Fibroblast of lung (primary cell): Measurements from ENCODE around the gene SEPTIN5. TPM values are rescaled to one million over a fixed set of nuclear protein-coding genes. Genes with fewer than 3 reads are reported as not detected.

Source experiments
- DNase-seq, 2 donors: peaks; one replicate each; pipeline versions ENCODE4 v3.0.0 to v3.0.0-alpha.2; 2010; ENCODE audit warnings: low read depth in 2 of 2
- H2AFZ ChIP-seq: 2 replicates; pipeline ENCODE4 v1.5.1; 2012; ENCODE audit warnings: low read length, control low read depth, inconsistent platforms
- H3K27ac ChIP-seq: 2 replicates; pipeline ENCODE4 v1.5.1; 2011; ENCODE audit warnings: low read length, control low read depth; ENCODE audit not compliant: insufficient read depth
- H3K27me3 ChIP-seq: 2 replicates; pipeline ENCODE4 v1.5.1; 2011; ENCODE audit warnings: mild to moderate bottlenecking, low read length; ENCODE audit not compliant: control insufficient read depth, insufficient read depth
- H3K36me3 ChIP-seq: 2 replicates; pipeline ENCODE4 v1.5.1; 2011; ENCODE audit warnings: low read length; ENCODE audit not compliant: control insufficient read depth, insufficient read depth
- H3K4me1 ChIP-seq: 2 replicates; pipeline ENCODE4 v1.5.1; 2011; ENCODE audit warnings: low read length; ENCODE audit not compliant: control insufficient read depth, insufficient read depth; ENCODE audit errors: extremely low read depth
- H3K4me2 ChIP-seq: 2 replicates; pipeline ENCODE4 v1.5.1; 2011; ENCODE audit warnings: low read length, control low read depth; ENCODE audit not compliant: insufficient read depth; ENCODE audit errors: extremely low read depth
- H3K4me3 ChIP-seq, 4 experiments: fragments of 200-600 bp in 1 of 4; sonication (generic) in 1 of 4; replicated peaks in 1 of 4; 2 replicates each; pipeline ENCODE4 v1.5.1; 2011 to 2016; ENCODE audit warnings: low read length in 4 of 4, low read depth in 3 of 4, mild to moderate bottlenecking in 3 of 4, control low read depth in 2 of 4, inconsistent platforms in 1 of 4, mixed read lengths in 1 of 4; ENCODE audit not compliant: insufficient read depth in 1 of 4; ENCODE audit errors: control extremely low read depth in 1 of 4
- H3K79me2 ChIP-seq: 2 replicates; pipeline ENCODE4 v1.5.1; 2012; ENCODE audit warnings: mild to moderate bottlenecking, low read length, inconsistent platforms; ENCODE audit not compliant: control insufficient read depth, insufficient read depth
- H3K9ac ChIP-seq: 2 replicates; pipeline ENCODE4 v1.5.1; 2011; ENCODE audit warnings: mild to moderate bottlenecking, low read length, control low read depth; ENCODE audit not compliant: insufficient read depth
- H3K9me3 ChIP-seq: 2 replicates; pipeline ENCODE4 v1.5.1; 2012; ENCODE audit warnings: low read depth, low read length; ENCODE audit not compliant: control insufficient read depth, insufficient read depth
- H4K20me1 ChIP-seq: 2 replicates; pipeline ENCODE4 v1.5.1; 2011; ENCODE audit warnings: low read length; ENCODE audit not compliant: control insufficient read depth, insufficient read depth; ENCODE audit errors: extremely low read depth
- CTCF ChIP-seq, 2 donors: IDR thresholded peaks in 1 of 2; conservative IDR thresholded peaks in 1 of 2; 1 replicate in 1 of 2; 2 replicates in 1 of 2; pipeline ENCODE4 v1.5.1; 2011 to 2012; ENCODE audit warnings: low read length in 2 of 2, control low read depth in 1 of 2, inconsistent platforms in 1 of 2, low read depth in 1 of 2, mild to moderate bottlenecking in 1 of 2
- EZH2 ChIP-seq: IDR thresholded peaks from 2 replicates; pipeline ENCODE4 v1.5.1; 2012; ENCODE audit warnings: low read length, control low read depth, mild to moderate bottlenecking; ENCODE audit errors: missing control alignments
- polyA plus RNA-seq, 2 donors: library from polyadenylated mRNA; depleted of rRNA in 1 of 2; stranded (reverse) in 1 of 2; unstranded in 1 of 2; fragments of >200 nt; gene quantifications; 2 replicates each; pipeline ENCODE4 v1.2.1, GENCODE V29; 2011 to 2012; ENCODE audit warnings: missing spikeins in 1 of 2
- total RNA-seq: library from RNA; depleted of rRNA; stranded (reverse); fragments of >200 nt; gene quantifications from 2 replicates; pipeline ENCODE4 v1.2.1, GENCODE V29; 2014

SEPTIN5 gene
- total and polyA plus RNA-seq, 2 donors (not counting 1 experiment from before 2014, with no cell fraction given) = 14.5 to 25.8 TPM

DNA sequence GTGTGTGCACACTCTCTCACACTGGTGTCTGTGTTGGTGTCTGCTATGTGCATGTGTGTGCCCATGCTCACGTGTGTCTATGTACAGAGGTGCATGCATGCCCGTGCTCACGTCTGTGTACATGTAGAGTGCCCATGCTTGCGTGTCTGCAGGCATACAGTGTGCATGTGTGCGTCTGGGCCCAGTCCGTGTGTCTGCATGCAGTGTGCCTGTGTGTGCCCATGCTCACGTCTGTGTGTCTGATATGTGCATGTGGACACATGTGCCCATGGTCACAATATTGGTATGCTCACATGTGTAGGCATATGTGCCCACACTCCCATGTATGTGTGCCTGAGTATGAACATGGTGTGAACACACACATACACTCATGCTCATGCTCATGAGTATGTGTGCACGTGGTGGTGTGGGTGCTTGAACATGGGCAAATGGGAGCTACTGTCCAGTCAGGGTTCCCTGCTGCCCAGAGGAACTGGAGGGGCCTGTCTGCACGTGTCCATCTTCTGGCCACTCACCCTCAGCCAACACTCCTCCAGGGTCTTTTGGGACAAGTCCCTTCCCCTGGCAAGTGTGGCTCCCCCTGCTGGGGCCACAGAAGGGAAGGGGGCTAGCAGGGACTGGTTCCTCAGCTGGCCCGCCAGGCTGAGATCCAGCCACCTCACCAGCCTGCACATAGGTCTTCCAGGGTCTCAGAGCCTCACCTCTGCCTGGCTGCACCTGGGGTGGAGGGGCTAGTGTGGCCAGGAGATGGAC lies 39.0 kb downstream of the SEPTIN5 start:
- TF ChIP-seq CTCF (conservative IDR thresholded peaks at IDR 0.05 in 1 of 2, IDR thresholded peaks at IDR 0.05 in 1 of 2; ENCODE audit: low read depth in 1 of 2, low read length in 2 of 2) (no peak), EZH2 (peak; percentile 65)
- no peak overlapping the region for H3K27ac ChIP-seq
- no peak for DNase-seq
- no peak overlapping the region for H3K9ac ChIP-seq
- H3K4me2 ChIP-seq = no peak overlapping the region
- no peaks in the 10 kb centered on the region for H3K79me2 ChIP-seq
- peaks cover 49% of the 10 kb centered on the region for H3K27me3 ChIP-seq
- no peaks in the 10 kb centered on the region for H4K20me1 ChIP-seq
- no peaks in the 10 kb centered on the region for H3K9me3 ChIP-seq
- H3K4me3 ChIP-seq = no peak overlapping the region
- no peaks in the 10 kb centered on the region for H3K36me3 ChIP-seq
- H2AFZ ChIP-seq = no peak overlapping the region
- no peaks in the 10 kb centered on the region for H3K4me1 ChIP-seq

- H3K9me3 ChIP-seq = no peaks in the 10 kb centered on the region
Measured at GRCh38 chr22:19753996-19754700, 39.8 kb downstream of the SEPTIN5 start.

More at GRCh38 chr22:19753996-19754700, 39.8 kb downstream of the SEPTIN5 start:
- Histone ChIP-seq H3K4me2 (no peak overlapping the region), H3K4me3 (no peak overlapping the region), H3K36me3 (no peaks in the 10 kb centered on the region), H2AFZ (no peak overlapping the region), H3K79me2 (no peaks in the 10 kb centered on the region), H3K9ac (no peak overlapping the region), H4K20me1 (no peaks in the 10 kb centered on the region), H3K4me1 (no peaks in the 10 kb centered on the region), H3K27ac (no peak overlapping the region), H3K27me3 (peaks cover 55% of the 10 kb centered on the region)
- no peak for DNase-seq
- no peak for TF ChIP-seq CTCF (conservative IDR thresholded peaks at IDR 0.05 in 1 of 2, IDR thresholded peaks at IDR 0.05 in 1 of 2; ENCODE audit: low read depth in 1 of 2, low read length in 2 of 2)
- no peak for TF ChIP-seq EZH2
